Measurements from ENCODE around the gene KRTAP4-5. TPM values are rescaled to one million over a fixed set of nuclear protein-coding genes. Genes with fewer than 3 reads are reported as not detected.
"Not testable (repeated sequence)": the region's sequence is repeated elsewhere in the genome, so short reads cannot be mapped to it uniquely, and the experiment has no call there.

KRTAP4-5 gene
- total RNA-seq, 3 donors from 2014 or later (not counting 1 experiment from before 2014, with no cell fraction given) = not detected

GRCh38 chr17:41126412-41126811 lies 23.2 kb downstream of the KRTAP4-5 start:
- Mint-ChIP-seq H3K36me3 (no peaks in the 10 kb centered on the region), H3K9me3 (no peaks in the 10 kb centered on the region), H3K4me3 (no peak overlapping the region), H3K4me1 (peaks cover 0 to 5% of the 10 kb centered on the region in 2 donors), H3K27me3 (ENCODE audit: low read depth in 2 of 2) (peaks cover 21 to 34% of the 10 kb centered on the region in 2 donors), H3K27ac (no peak overlapping the region)
- H3K27ac ChIP-seq (ENCODE audit: low read length) = no peak overlapping the region
- H3K9me3 ChIP-seq (ENCODE audit: control insufficient read depth, insufficient read depth, low read length) = no peaks in the 10 kb centered on the region
- no peak for DNase-seq
- ATAC-seq = no peak
- no peaks in the 10 kb centered on the region for H3K36me3 ChIP-seq (ENCODE audit: control insufficient read depth, insufficient read depth, low read length)
- no peak for TF ChIP-seq CTCF (IDR thresholded peaks at IDR 0.05)
- H3K4me3 ChIP-seq (ENCODE audit: low read length) = no peak overlapping the region
- intact Hi-C loops (cut with micrococcal nuclease) = no loop called here
- H3K27me3 ChIP-seq (ENCODE audit: control insufficient read depth, insufficient read depth, low read length) = peaks cover 6% of the 10 kb centered on the region
- WGBS (ENCODE audit: insufficient coverage) = no CpG with 5 or more reads among the region's 3 CpGs
- H3K4me1 ChIP-seq (ENCODE audit: control insufficient read depth, insufficient read depth, low read length) = peaks cover 15% of the 10 kb centered on the region

GRCh38 chr17:41125064-41125463 lies 24.6 kb downstream of the KRTAP4-5 start:
- Histone ChIP-seq H3K4me1 (ENCODE audit: control insufficient read depth, insufficient read depth, low read length) (peaks cover 18% of the 10 kb centered on the region), H3K27ac (ENCODE audit: low read length) (no peak overlapping the region), H3K27me3 (ENCODE audit: control insufficient read depth, insufficient read depth, low read length) (peaks cover 6% of the 10 kb centered on the region), H3K9me3 (ENCODE audit: control insufficient read depth, insufficient read depth, low read length) (no peaks in the 10 kb centered on the region), H3K36me3 (ENCODE audit: control insufficient read depth, insufficient read depth, low read length) (no peaks in the 10 kb centered on the region), H3K4me3 (ENCODE audit: low read length) (no peak overlapping the region)
- peaks cover 7 to 11% of the 10 kb centered on the region in 2 donors for H3K4me1 Mint-ChIP-seq
- no peak for TF ChIP-seq CTCF (IDR thresholded peaks at IDR 0.05)
- no peak for ATAC-seq
- WGBS (ENCODE audit: insufficient coverage) = no CpG with 5 or more reads among the region's 2 CpGs
- no peaks in the 10 kb centered on the region for H3K36me3 Mint-ChIP-seq
- no peak for DNase-seq
- no peak overlapping the region for H3K4me3 Mint-ChIP-seq
- H3K27ac Mint-ChIP-seq = no peak overlapping the region
- intact Hi-C loops (cut with micrococcal nuclease) = no loop called here
- peaks cover 24 to 41% of the 10 kb centered on the region in 2 donors for H3K27me3 Mint-ChIP-seq (ENCODE audit: low read depth in 2 of 2)
- H3K9me3 Mint-ChIP-seq = no peaks in the 10 kb centered on the region

- H3K36me3 Mint-ChIP-seq; H3K36me3 ChIP-seq (ENCODE audit: control insufficient read depth, insufficient read depth, low read length); ATAC-seq; DNase-seq; H3K27me3 ChIP-seq (ENCODE audit: control insufficient read depth, insufficient read depth, low read length); H3K9me3 Mint-ChIP-seq; H3K27ac ChIP-seq (ENCODE audit: low read length); H3K27ac Mint-ChIP-seq; H3K4me3 ChIP-seq (ENCODE audit: low read length); H3K9me3 ChIP-seq (ENCODE audit: control insufficient read depth, insufficient read depth, low read length); H3K4me3 Mint-ChIP-seq; intact Hi-C loops (cut with micrococcal nuclease): not testable (repeated sequence)
- Mint-ChIP-seq H3K27me3 (ENCODE audit: low read depth in 2 of 2) (peaks cover 26 to 46% of the 10 kb centered on the region in 2 donors), H3K4me1 (peaks cover 11 to 14% of the 10 kb centered on the region in 2 donors)
- peaks cover 18% of the 10 kb centered on the region for H3K4me1 ChIP-seq (ENCODE audit: control insufficient read depth, insufficient read depth, low read length)
- 74% methylated on average over 3 of the region's 3 CpGs for WGBS (ENCODE audit: insufficient coverage)
These were observed 25.6 kb downstream of the KRTAP4-5 start, which contains the start of gene KRTAP4-12 for GRCh38 chr17:41123991-41124371. Gene KRTAP4-12, minus strand, starts transcription at chr17:41124182. Its CDS starts 60 bp downstream, at chr17:41124122.

GRCh38 chr17:41123292-41123990 lies 26.2 kb downstream of the KRTAP4-5 start:
- H3K9me3 Mint-ChIP-seq; H3K27me3 ChIP-seq (ENCODE audit: control insufficient read depth, insufficient read depth, low read length); H3K4me3 Mint-ChIP-seq; H3K27ac ChIP-seq (ENCODE audit: low read length); H3K27ac Mint-ChIP-seq; intact Hi-C loops (cut with micrococcal nuclease); H3K4me3 ChIP-seq (ENCODE audit: low read length); H3K36me3 ChIP-seq (ENCODE audit: control insufficient read depth, insufficient read depth, low read length); H3K36me3 Mint-ChIP-seq; H3K9me3 ChIP-seq (ENCODE audit: control insufficient read depth, insufficient read depth, low read length); ATAC-seq: not testable (repeated sequence)
- 89% methylated on average over 12 of the region's 12 CpGs for WGBS (ENCODE audit: insufficient coverage)
- peaks cover 18% of the 10 kb centered on the region for H3K4me1 ChIP-seq (ENCODE audit: control insufficient read depth, insufficient read depth, low read length)
- peaks cover 26 to 46% of the 10 kb centered on the region in 2 donors for H3K27me3 Mint-ChIP-seq (ENCODE audit: low read depth in 2 of 2)
- peak in 1 of 2 donors; percentile 25 for DNase-seq
- peaks cover 11 to 14% of the 10 kb centered on the region in 2 donors for H3K4me1 Mint-ChIP-seq

Measured in natural killer cell (primary cell).